ENCODE results near the gene NBAS.
"Not testable (repeated sequence)": the region's sequence is repeated elsewhere in the genome, so short reads cannot be mapped to it uniquely, and the experiment has no call there.

NBAS gene

GRCh38 chr2:15354596-15355366, 206.4 kb downstream of the NBAS start:
- DNase-seq: no peak

- DNase-seq: no peak
These were observed 208.8 kb downstream of the NBAS start for GRCh38 chr2:15352363-15352762.

- DNase-seq: no peak
These were observed 212.5 kb downstream of the NBAS start for GRCh38 chr2:15348636-15349035.

- no peak for DNase-seq
These were observed 213.1 kb downstream of the NBAS start for GRCh38 chr2:15348045-15348444.

- no peak for DNase-seq
These were observed 214.5 kb downstream of the NBAS start for GRCh38 chr2:15346624-15347023.

GRCh38 chr2:15337996-15338666, 223.0 kb downstream of the NBAS start:
- no peak for DNase-seq

GRCh38 chr2:15334644-15335326, 226.3 kb downstream of the NBAS start:
- DNase-seq: no peak

GRCh38 chr2:15331787-15332186, 229.3 kb downstream of the NBAS start:
- DNase-seq: no peak

GRCh38 chr2:15325296-15325695, 235.8 kb downstream of the NBAS start:
- no peak for DNase-seq

- DNase-seq: no peak
These were observed 237.9 kb downstream of the NBAS start for GRCh38 chr2:15323227-15323626.

GRCh38 chr2:15321481-15321880, 239.7 kb downstream of the NBAS start:
- not testable (repeated sequence) for DNase-seq

- DNase-seq: no peak
These were observed 244.7 kb downstream of the NBAS start for GRCh38 chr2:15316370-15316814.

GRCh38 chr2:15315411-15315810, 245.7 kb downstream of the NBAS start:
- DNase-seq: no peak

GRCh38 chr2:15313657-15314056, 247.5 kb downstream of the NBAS start:
- DNase-seq: no peak

GRCh38 chr2:15311926-15312325, 249.2 kb downstream of the NBAS start:
- no peak for DNase-seq

GRCh38 chr2:15311201-15311907, 249.8 kb downstream of the NBAS start:
- no peak for DNase-seq

GRCh38 chr2:15307526-15307925, 253.6 kb downstream of the NBAS start:
- no peak for DNase-seq

GRCh38 chr2:15306706-15307105, 254.4 kb downstream of the NBAS start:
- no peak for DNase-seq

- no peak for DNase-seq
These were observed 257.3 kb downstream of the NBAS start for GRCh38 chr2:15303874-15304273.

GRCh38 chr2:15302154-15302553, 259.0 kb downstream of the NBAS start:
- DNase-seq: no peak

GRCh38 chr2:15300624-15301573, 260.2 kb downstream of the NBAS start:
- DNase-seq: no peak

GRCh38 chr2:15299904-15300520, 261.1 kb downstream of the NBAS start:
- no peak for DNase-seq
